NT2/D1 (cell line): ENCODE measurements around the gene RADIL.

ENCODE experiments used
- SUZ12 ChIP-seq: IDR thresholded peaks from 2 replicates; pipeline ENCODE4 v1.6.1; 2011; ENCODE audit not compliant: insufficient read length, insufficient read depth; ENCODE audit errors: extremely low read depth
- YY1 ChIP-seq: IDR thresholded peaks from 2 replicates; pipeline ENCODE4 v1.6.1; 2011; ENCODE audit not compliant: insufficient read length, insufficient read depth
- ZNF274 ChIP-seq: IDR thresholded peaks from 2 replicates; pipeline ENCODE4 v1.6.1; 2011; ENCODE audit warnings: mild to moderate bottlenecking, low read depth, low read length

DNA sequence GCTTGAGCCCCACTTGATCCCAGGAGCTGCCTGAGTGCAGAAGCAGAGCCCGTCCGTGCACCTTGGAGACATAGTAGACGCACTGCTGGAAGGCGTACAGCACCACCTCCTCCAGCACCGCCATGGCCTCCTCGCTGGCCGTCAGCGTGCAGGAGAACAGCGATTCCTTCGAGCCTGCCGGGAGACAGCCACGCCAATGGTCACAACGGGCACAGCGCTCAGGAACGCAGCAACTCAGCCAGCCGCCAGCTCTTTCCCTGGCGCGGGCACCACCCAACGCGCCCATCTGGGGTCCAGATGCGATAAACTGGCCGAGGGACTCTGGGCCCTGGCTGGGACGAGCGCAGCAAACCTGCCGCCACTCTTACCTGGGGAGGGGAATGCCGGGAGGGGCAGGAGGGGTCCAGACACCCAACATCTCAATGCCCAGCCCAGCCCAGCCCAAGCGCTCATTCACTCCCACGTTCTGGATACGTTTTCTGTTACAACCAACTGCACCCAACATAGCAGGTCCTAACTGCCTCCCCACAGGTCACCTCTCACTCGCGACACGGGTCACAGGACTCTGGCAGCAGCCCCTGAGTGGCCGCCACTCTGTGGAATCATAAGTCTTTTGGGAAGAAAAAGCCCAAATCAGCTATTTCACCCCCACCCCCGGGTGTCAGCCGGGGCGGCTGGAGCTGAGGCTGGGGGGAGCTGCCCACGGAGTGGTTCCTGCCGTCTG is 66.2 kb downstream of the RADIL start:
- TF ChIP-seq ZNF274 = no peak
- TF ChIP-seq YY1 = no peak
- TF ChIP-seq SUZ12 = no peak
